Esophagus squamous epithelium (tissue), 5 donors: ENCODE measurements around the gene NOL3. TPM values are rescaled to one million over a fixed set of nuclear protein-coding genes. Genes with fewer than 3 reads are reported as not detected.
A peak's percentile ranks its signal among the peaks of the same experiment; 100 is the strongest.

Experiments
- DNase-seq: peaks from one replicate; lab custom pipeline; 2025; lab: John Stamatoyannopoulos, UW
- H3K27ac ChIP-seq, 4 donors: fragments of 200-600 bp; sonication (generic); one replicate each; pipeline ENCODE4 v1.5.1; 2016 to 2019; ENCODE audit warnings: mild to moderate bottlenecking in 1 of 4
- H3K27me3 ChIP-seq, 4 donors: fragments of 200-600 bp; sonication (generic); 1 replicate in 3 of 4; 2 replicates in 1 of 4; pipeline versions ENCODE4 v1.5.1 to v1.6.0; 2017 to 2021; ENCODE audit warnings: antibody characterized with exemption in 1 of 4
- H3K36me3 ChIP-seq, 3 donors: fragments of 200-600 bp; sonication (generic); one replicate each; pipeline ENCODE4 v1.5.1; 2016 to 2019
- H3K4me1 ChIP-seq, 3 donors: fragments of 200-600 bp; sonication (generic); one replicate each; pipeline ENCODE4 v1.5.1; 2017 to 2019
- H3K4me3 ChIP-seq, 4 donors: fragments of 200-600 bp; sonication (generic); 1 replicate in 3 of 4; 2 replicates in 1 of 4; pipeline ENCODE4 v1.5.1; 2016 to 2019; ENCODE audit warnings: mild to moderate bottlenecking in 2 of 4, moderate library complexity in 1 of 4
- H3K9me3 ChIP-seq, 3 donors: fragments of 200-600 bp; sonication (generic); one replicate each; pipeline ENCODE4 v1.5.1; 2016 to 2019
- CTCF ChIP-seq, 6 experiments: fragments of 450-650 bp in 4 of 6; fragments of 200-600 bp in 2 of 6; sonication (generic) in 2 of 6; IDR thresholded peaks; one replicate each; pipeline ENCODE4 v1.5.1; 2016 to 2019; ENCODE audit warnings: antibody characterized with exemption in 6 of 6, mild to moderate bottlenecking in 4 of 6, moderate library complexity in 4 of 6
- POLR2A ChIP-seq, 4 donors: fragments of 450-650 bp; IDR thresholded peaks; one replicate each; pipeline ENCODE4 v1.6.1; 2017; ENCODE audit warnings: antibody characterized with exemption in 4 of 4, mild to moderate bottlenecking in 4 of 4, moderate library complexity in 3 of 4
- WGBS, 2 donors: methylation state at CpG; one replicate each; pipeline ENCODE4 v1.1.5; 2018; 5-methylcytosine and 5-hydroxymethylcytosine counted together
- intact Hi-C: fragments of 100-400 bp; cut with DNase I; formaldehyde crosslinking; loops from one replicate; pipeline ENCODE4 v1.15.0; 2022
- total RNA-seq, 4 donors: library from RNA; depleted of rRNA; stranded (reverse); fragments of >200 nt; gene quantifications; one replicate each; pipeline ENCODE4 v1.1.0, GENCODE V29; 2016
- donor health status: DM: yes; HTN: yes; CAD: no.

NOL3 gene
- total RNA-seq, 4 donors from 2014 or later, result 25.1 to 56.1 (median 36.7) TPM

- no peak overlapping the region for H3K27ac ChIP-seq
- no peaks in the 10 kb centered on the region for H3K9me3 ChIP-seq
- H3K4me1 ChIP-seq, result peaks cover 28 to 77% (median 33%) of the 10 kb centered on the region in 3 donors
- TF ChIP-seq CTCF (IDR thresholded peaks at IDR 0.05) (no peak), POLR2A (IDR thresholded peaks at IDR 0.05) (no peak)
- no peaks in the 10 kb centered on the region for H3K27me3 ChIP-seq
- WGBS, 2 donors, result no CpG with 5 or more reads among the region's 1 CpG
- intact Hi-C loops, result no loop called here
- DNase-seq, result no peak
- peaks cover 43 to 73% (median 48%) of the 10 kb centered on the region in 3 donors for H3K36me3 ChIP-seq
- no peak overlapping the region for H3K4me3 ChIP-seq
Observed at GRCh38 chr16:67196881-67197280, 26.5 kb downstream of the NOL3 start.

GRCh38 chr16:67197704-67198103, 27.4 kb downstream of the NOL3 start:
- Histone ChIP-seq H3K4me3 (no peak overlapping the region), H3K27me3 (no peaks in the 10 kb centered on the region), H3K27ac (peak overlapping the region in 2 of 4 donors; percentile 85 to 93), H3K36me3 (peaks cover 51 to 82% (median 55%) of the 10 kb centered on the region in 3 donors), H3K9me3 (no peaks in the 10 kb centered on the region), H3K4me1 (peaks cover 24 to 72% (median 30%) of the 10 kb centered on the region in 3 donors)
- intact Hi-C loops, result no loop called here
- no peak for TF ChIP-seq CTCF (IDR thresholded peaks at IDR 0.05)
- no peak for TF ChIP-seq POLR2A (IDR thresholded peaks at IDR 0.05)
- 67 to 100% methylated on average over 1 of the region's 6 CpGs for WGBS, 2 donors
- no peak for DNase-seq

DNA sequence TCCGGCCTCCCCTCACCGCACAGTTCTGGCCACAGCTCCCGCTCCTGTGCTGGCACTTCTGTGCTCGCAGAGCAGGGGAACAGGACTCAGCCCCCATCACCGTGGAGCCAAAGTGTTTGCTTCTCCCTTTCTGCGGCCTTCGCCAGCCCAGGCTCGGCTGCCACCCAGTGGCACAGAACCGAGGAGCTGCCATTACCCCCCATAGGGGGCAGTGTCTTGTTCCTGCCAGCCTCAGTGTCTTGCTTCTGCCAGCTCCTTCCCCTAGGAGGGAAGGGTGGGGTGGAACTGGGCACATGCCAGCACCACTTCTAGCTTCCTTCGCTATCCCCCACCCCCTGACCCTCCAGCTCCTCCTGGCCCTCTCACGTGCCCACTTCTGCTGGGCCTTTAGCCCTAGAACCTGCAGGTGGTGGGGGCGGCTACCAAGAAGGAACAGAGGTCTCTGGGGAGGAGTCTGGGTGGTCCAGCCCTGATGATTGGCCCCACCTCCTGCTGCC, 27.9 kb downstream of the NOL3 start:
- H3K27me3 ChIP-seq, result no peaks in the 10 kb centered on the region
- peaks cover 57 to 84% (median 61%) of the 10 kb centered on the region in 3 donors for H3K36me3 ChIP-seq
- peak overlapping the region in 3 of 4 donors; percentile 58 to 70 (median 64) for H3K4me3 ChIP-seq
- peaks cover 18 to 66% (median 25%) of the 10 kb centered on the region in 3 donors for H3K4me1 ChIP-seq
- 39 to 46% methylated on average over 6 to 9 of the region's 12 CpGs for WGBS, 2 donors
- no peak for DNase-seq
- H3K27ac ChIP-seq, result peak overlapping the region; percentile 82 to 93 (median 86)
- H3K9me3 ChIP-seq, result no peaks in the 10 kb centered on the region
- intact Hi-C loops, result no loop called here
- peak; percentile 36 to 90 (median 72) for TF ChIP-seq CTCF (IDR thresholded peaks at IDR 0.05)
- no peak for TF ChIP-seq POLR2A (IDR thresholded peaks at IDR 0.05)

DNA sequence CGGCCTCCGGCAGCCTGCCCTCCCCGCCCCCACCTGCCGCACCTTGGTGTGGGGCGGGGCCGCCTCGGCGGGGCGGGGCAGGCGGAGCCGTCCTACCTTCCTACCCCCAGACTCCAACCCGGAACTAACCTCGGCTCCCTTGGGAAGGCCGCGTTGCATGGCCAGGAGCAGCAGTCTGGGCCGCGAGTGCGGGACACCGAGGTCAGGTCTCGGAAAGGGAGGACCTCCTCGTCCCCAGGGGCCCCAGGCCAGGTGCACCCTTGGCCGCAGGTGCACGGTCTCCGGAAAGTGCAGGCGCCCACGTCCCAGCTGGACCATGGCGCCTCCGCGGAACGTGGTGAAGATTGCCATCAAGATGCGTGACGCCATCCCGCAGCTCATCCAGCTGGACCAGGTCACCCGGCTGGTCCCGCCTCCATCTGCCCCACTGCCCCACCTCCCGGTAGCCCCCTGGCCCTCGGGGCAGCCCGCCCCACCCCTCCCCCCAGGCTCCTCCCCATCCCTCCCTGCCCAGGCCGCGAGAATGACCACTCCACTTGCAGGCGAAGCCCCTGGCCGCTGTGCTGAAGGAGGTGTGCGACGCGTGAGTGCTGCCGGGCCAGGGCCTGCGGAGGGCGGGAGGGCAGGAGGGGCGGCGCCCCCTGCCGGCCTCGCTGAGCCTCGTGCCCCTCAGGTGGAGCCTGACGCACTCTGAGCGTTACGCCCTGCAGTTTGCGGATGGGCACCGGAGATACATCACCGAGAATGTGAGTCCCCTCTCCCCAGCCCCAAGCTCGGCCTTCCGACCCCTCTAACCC, 28.9 kb downstream of the NOL3 start, which contains the start of gene ELMO3:
Gene ELMO3 (plus strand): TSS at position 121 of the 797 bp plus-strand sequence. CDS start 196 bp downstream, at position 317.
- TF ChIP-seq CTCF (IDR thresholded peaks at IDR 0.05) (peak; percentile 18 to 69 (median 48)), POLR2A (IDR thresholded peaks at IDR 0.05) (peak in 2 of 4 donors; percentile 38 to 54)
- H3K27ac ChIP-seq, result peak within 1 kb of the TSS; percentile 82 to 93 (median 86)
- no peaks in the 10 kb centered on the region for H3K27me3 ChIP-seq
- peak within 1 kb of the TSS; percentile 58 to 70 (median 63) for H3K4me3 ChIP-seq
- 34 to 52% methylated on average over 3 to 15 of the region's 61 CpGs for WGBS, 2 donors
- intact Hi-C loops, result no loop called here
- no peaks in the 10 kb centered on the region for H3K9me3 ChIP-seq
- H3K36me3 ChIP-seq, result peaks cover 61 to 84% (median 67%) of the 10 kb centered on the region in 3 donors
- peaks cover 11 to 56% (median 15%) of the 10 kb centered on the region in 3 donors for H3K4me1 ChIP-seq
- no peak for DNase-seq

DNA sequence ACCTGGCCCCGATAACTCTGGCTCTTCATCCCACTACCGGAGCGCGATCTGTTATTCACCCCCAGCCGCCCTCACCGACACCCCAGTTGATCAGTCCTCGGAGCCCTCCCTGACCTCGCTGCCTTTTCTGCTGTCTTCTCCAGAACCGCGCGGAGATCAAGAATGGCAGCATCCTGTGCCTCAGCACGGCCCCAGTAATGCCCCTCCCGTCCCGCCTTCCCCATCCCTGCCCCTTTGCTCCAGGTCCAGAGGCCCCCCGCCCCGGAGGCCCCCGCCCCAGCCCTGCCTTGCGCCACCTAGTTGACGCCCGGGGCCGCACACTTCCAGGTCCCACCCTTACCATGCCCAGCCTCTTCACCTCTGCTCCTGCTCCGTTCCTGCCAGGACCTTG, 29.5 kb downstream of the NOL3 start:
- 18 to 27% methylated on average over 9 to 15 of the region's 22 CpGs for WGBS, 2 donors
- DNase-seq, result no peak
- no peaks in the 10 kb centered on the region for H3K27me3 ChIP-seq
- H3K4me1 ChIP-seq, result peaks cover 11 to 51% (median 15%) of the 10 kb centered on the region in 3 donors
- TF ChIP-seq POLR2A (IDR thresholded peaks at IDR 0.05) (no peak), CTCF (IDR thresholded peaks at IDR 0.05) (peak in 2 of 6 experiments; percentile 2 to 5)
- peaks cover 57 to 84% (median 63%) of the 10 kb centered on the region in 3 donors for H3K36me3 ChIP-seq
- peak overlapping the region; percentile 58 to 70 (median 63) for H3K4me3 ChIP-seq
- H3K27ac ChIP-seq, result peak overlapping the region; percentile 82 to 93 (median 86)
- H3K9me3 ChIP-seq, result no peaks in the 10 kb centered on the region
- intact Hi-C loops, result no loop called here
